ENCODE data around the gene ITGA11. TPM values are rescaled to one million over a fixed set of nuclear protein-coding genes. Genes with fewer than 3 reads are reported as not detected.

Gene ITGA11
- total RNA-seq, 1 donor from 2014 or later, result 0.92 TPM

GRCh38 chr15:68463444-68463843 is 31.5 kb upstream of the ITGA11 start:
- H3K4me3 Mint-ChIP-seq, result no peak overlapping the region
- no peaks in the 10 kb centered on the region for H3K36me3 Mint-ChIP-seq
- H3K9me3 Mint-ChIP-seq, result peaks cover 5% of the 10 kb centered on the region
- H3K27ac Mint-ChIP-seq, result no peak overlapping the region
- H3K27me3 Mint-ChIP-seq, result peaks cover 11% of the 10 kb centered on the region
- TF ChIP-seq CTCF (conservative IDR thresholded peaks at IDR 0.05), result no peak
- H3K4me1 Mint-ChIP-seq (ENCODE audit: unreplicated experiment), result no peaks in the 10 kb centered on the region
- DNase-seq (ENCODE audit: extremely low spot score, unreplicated experiment), result no peak

DNA sequence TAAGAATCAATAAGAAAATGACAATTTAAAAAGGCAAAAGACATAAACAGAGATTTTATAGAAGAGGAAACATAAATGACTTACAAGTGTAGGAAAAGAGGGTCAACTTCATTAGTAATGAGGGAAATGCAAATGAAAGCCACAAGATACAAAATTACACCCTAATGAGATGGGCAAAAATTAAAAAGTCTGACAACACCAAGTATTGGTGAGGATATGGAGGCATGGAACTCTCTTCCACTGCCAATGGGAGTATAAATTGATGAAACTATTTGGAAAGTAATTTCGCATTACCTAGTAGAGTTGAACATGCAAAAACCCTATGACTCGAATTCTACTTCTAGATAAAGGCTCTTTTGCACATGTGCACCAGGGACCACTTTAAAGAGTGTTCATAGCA is 28.2 kb upstream of the ITGA11 start:
- DNase-seq (ENCODE audit: extremely low spot score, unreplicated experiment), result no peak
- Mint-ChIP-seq H3K9me3 (no peaks in the 10 kb centered on the region), H3K27ac (no peak overlapping the region), H3K27me3 (peaks cover 13% of the 10 kb centered on the region), H3K4me1 (ENCODE audit: unreplicated experiment) (no peaks in the 10 kb centered on the region), H3K4me3 (no peak overlapping the region), H3K36me3 (no peaks in the 10 kb centered on the region)
- TF ChIP-seq CTCF (conservative IDR thresholded peaks at IDR 0.05), result no peak

GRCh38 chr15:68450192-68450591 is 18.2 kb upstream of the ITGA11 start:
- peaks cover 25% of the 10 kb centered on the region for H3K27me3 Mint-ChIP-seq
- no peaks in the 10 kb centered on the region for H3K36me3 Mint-ChIP-seq
- TF ChIP-seq CTCF (conservative IDR thresholded peaks at IDR 0.05), result no peak
- H3K4me1 Mint-ChIP-seq (ENCODE audit: unreplicated experiment), result no peaks in the 10 kb centered on the region
- H3K27ac Mint-ChIP-seq, result no peak overlapping the region
- no peak overlapping the region for H3K4me3 Mint-ChIP-seq
- no peaks in the 10 kb centered on the region for H3K9me3 Mint-ChIP-seq
- DNase-seq (ENCODE audit: extremely low spot score, unreplicated experiment), result peak; percentile 24

GRCh38 chr15:68449389-68449788 is 17.4 kb upstream of the ITGA11 start:
- H3K9me3 Mint-ChIP-seq, result no peaks in the 10 kb centered on the region
- DNase-seq (ENCODE audit: extremely low spot score, unreplicated experiment), result peak; percentile 40
- no peaks in the 10 kb centered on the region for H3K36me3 Mint-ChIP-seq
- no peak overlapping the region for H3K4me3 Mint-ChIP-seq
- H3K27ac Mint-ChIP-seq, result no peak overlapping the region
- TF ChIP-seq CTCF (conservative IDR thresholded peaks at IDR 0.05), result no peak
- no peaks in the 10 kb centered on the region for H3K4me1 Mint-ChIP-seq (ENCODE audit: unreplicated experiment)
- H3K27me3 Mint-ChIP-seq, result peaks cover 20% of the 10 kb centered on the region

- no peaks in the 10 kb centered on the region for H3K9me3 Mint-ChIP-seq
- no peaks in the 10 kb centered on the region for H3K36me3 Mint-ChIP-seq
- no peak overlapping the region for H3K27ac Mint-ChIP-seq
Observed at GRCh38 chr15:68447976-68448755, 16.2 kb upstream of the ITGA11 start.

More at GRCh38 chr15:68447976-68448755, 16.2 kb upstream of the ITGA11 start:
- no peak overlapping the region for H3K4me3 Mint-ChIP-seq
- peak; percentile 6 for DNase-seq (ENCODE audit: extremely low spot score, unreplicated experiment)
- peaks cover 26% of the 10 kb centered on the region for H3K27me3 Mint-ChIP-seq
- no peak for TF ChIP-seq CTCF (conservative IDR thresholded peaks at IDR 0.05)
- no peaks in the 10 kb centered on the region for H3K4me1 Mint-ChIP-seq (ENCODE audit: unreplicated experiment)
